Activated CD4-positive, alpha-beta memory T cell treated with anti-CD3 and anti-CD28 coated beads, Interleukin-2, amount 10 ng/mL, durations not matched to agents 7 days and 5 days (primary cell): ENCODE results near the gene GH2. TPM values are rescaled to one million over a fixed set of nuclear protein-coding genes. Genes with fewer than 3 reads are reported as not detected.
"Not testable (repeated sequence)": the region's sequence is repeated elsewhere in the genome, so short reads cannot be mapped to it uniquely, and the experiment has no call there.

Experiments
- CTCF ChIA-PET: fragments of 350-600 bp; sonication (Branson Sonifier 250); formaldehyde crosslinking; loops from one replicate; lab custom pipeline; 2021; ENCODE audit warnings: antibody characterized with exemption, inconsistent platforms; lab: Charles Lee
- POLR2A ChIA-PET: fragments of 350-600 bp; sonication (Branson Sonifier 250); formaldehyde crosslinking; loops from one replicate; lab custom pipeline; 2021; ENCODE audit warnings: antibody characterized with exemption; lab: Charles Lee
- DNase-seq: peaks from one replicate; pipeline ENCODE4 v3.0.0-alpha.2; 2020
- H3K27ac Mint-ChIP-seq: one replicate; pipeline ENCODE4 v1.8.0; 2021; ENCODE audit warnings: mild to moderate bottlenecking, mixed read lengths
- H3K27me3 Mint-ChIP-seq: one replicate; pipeline ENCODE4 v1.8.0; 2021; ENCODE audit warnings: mixed read lengths
- H3K36me3 Mint-ChIP-seq: one replicate; pipeline ENCODE4 v1.8.0; 2021; ENCODE audit warnings: low read depth, mixed read lengths
- H3K4me1 Mint-ChIP-seq: one replicate; pipeline ENCODE4 v1.8.0; 2021; ENCODE audit warnings: mixed read lengths
- H3K4me3 Mint-ChIP-seq: one replicate; pipeline ENCODE4 v1.8.0; 2021; ENCODE audit warnings: mild to moderate bottlenecking, mixed read lengths
- H3K9me3 Mint-ChIP-seq: one replicate; pipeline ENCODE4 v1.8.0; 2021; ENCODE audit warnings: mixed read lengths
- total RNA-seq, 2 experiments: library from RNA; stranded (reverse); gene quantifications; one replicate each; pipeline ENCODE4 v1.2.3, GENCODE V29; 2021

The GH2 gene
- not detected for total RNA-seq

GRCh38 chr17:63881935-63882601, at the start of gene GH2:
Gene GH2 (minus strand): TSS chr17:63881944. CDS start chr17:63881801, 143 bp downstream.
- H3K27ac Mint-ChIP-seq, result no peak within 1 kb of the TSS
- peaks cover 5% of the 10 kb centered on the region for H3K27me3 Mint-ChIP-seq
- no peak within 1 kb of the TSS for H3K4me3 Mint-ChIP-seq
- H3K4me1 Mint-ChIP-seq, result no peaks in the 10 kb centered on the region
- ChIA-PET CTCF (interaction anchor here (0.8 to 1.3 kb wide), 3 partner anchors 16 to 33 kb away, joined by 3 to 4 read pairs (median 3); no protein-coding TSS in a partner anchor), POLR2A (no interaction called here)
- no peaks in the 10 kb centered on the region for H3K36me3 Mint-ChIP-seq
- H3K9me3 Mint-ChIP-seq, result no peaks in the 10 kb centered on the region
- DNase-seq, result peak; percentile 65

- peaks cover 31% of the 10 kb centered on the region for H3K4me1 Mint-ChIP-seq
- peak overlapping the region; percentile 96 for H3K4me3 Mint-ChIP-seq
- DNase-seq, result peak; percentile 79
- H3K36me3 Mint-ChIP-seq, result peaks cover 14% of the 10 kb centered on the region
- peak overlapping the region; percentile 90 for H3K27ac Mint-ChIP-seq
- ChIA-PET POLR2A (interaction anchor here (0.7 to 4.4 kb wide), 13 partner anchors 8 to 214 kb away, joined by 3 to 21 read pairs (median 5); partner anchors contain the start of genes GH1 and ICAM2), CTCF (interaction anchor here (0.7 to 4.2 kb wide), 10 partner anchors 12 to 202 kb away, joined by 3 to 44 read pairs (median 6); partner anchors contain the start of gene GH1)
- H3K9me3 Mint-ChIP-seq, result no peaks in the 10 kb centered on the region
- peaks cover 3% of the 10 kb centered on the region for H3K27me3 Mint-ChIP-seq
Measured at GRCh38 chr17:63930951-63931575, 49.3 kb upstream of the GH2 start.

GRCh38 chr17:63929860-63930766, 48.4 kb upstream of the GH2 start:
- Mint-ChIP-seq H3K27ac (no peak overlapping the region), H3K36me3 (peaks cover 14% of the 10 kb centered on the region), H3K4me1 (peaks cover 31% of the 10 kb centered on the region), H3K27me3 (no peaks in the 10 kb centered on the region), H3K4me3 (peak overlapping the region; percentile 96), H3K9me3 (no peaks in the 10 kb centered on the region)
- POLR2A ChIA-PET, result interaction anchor here (1.0 to 4.4 kb wide), 6 partner anchors 10 to 215 kb away, joined by 3 to 21 read pairs (median 8); partner anchors contain the start of gene ICAM2
- DNase-seq, result no peak
- CTCF ChIA-PET, result interaction anchor here (0.9 to 4.2 kb wide), 7 partner anchors 11 to 203 kb away, joined by 4 to 25 read pairs (median 4); partner anchors contain the start of gene GH1

GRCh38 chr17:63928966-63929695, 47.4 kb upstream of the GH2 start:
- peaks cover 14% of the 10 kb centered on the region for H3K36me3 Mint-ChIP-seq
- no peak overlapping the region for H3K4me3 Mint-ChIP-seq
- DNase-seq, result no peak
- POLR2A ChIA-PET, result interaction anchor here (4.4 kb wide), 1 partner anchor 216 kb away, joined by 21 read pairs; no protein-coding TSS in a partner anchor
- H3K27ac Mint-ChIP-seq, result no peak overlapping the region
- H3K4me1 Mint-ChIP-seq, result peaks cover 31% of the 10 kb centered on the region
- no peaks in the 10 kb centered on the region for H3K9me3 Mint-ChIP-seq
- H3K27me3 Mint-ChIP-seq, result no peaks in the 10 kb centered on the region
- CTCF ChIA-PET, result interaction anchor here (0.9 to 4.2 kb wide), 3 partner anchors 10 to 204 kb away, joined by 4 to 25 read pairs (median 24); partner anchors contain the start of gene GH1

GRCh38 chr17:63928172-63928666, 46.5 kb upstream of the GH2 start:
- no peak overlapping the region for H3K27ac Mint-ChIP-seq
- peaks cover 31% of the 10 kb centered on the region for H3K4me1 Mint-ChIP-seq
- no peaks in the 10 kb centered on the region for H3K27me3 Mint-ChIP-seq
- ChIA-PET CTCF (interaction anchor here (1.0 to 1.2 kb wide), 2 partner anchors 18 to 98 kb away, joined by 3 to 4 read pairs; no protein-coding TSS in a partner anchor), POLR2A (interaction anchor here (1.0 kb wide), 2 partner anchors 203 to 218 kb away, joined by 3 read pairs; no protein-coding TSS in a partner anchor)
- H3K4me3 Mint-ChIP-seq, result no peak overlapping the region
- DNase-seq, result no peak
- peaks cover 14% of the 10 kb centered on the region for H3K36me3 Mint-ChIP-seq
- H3K9me3 Mint-ChIP-seq, result no peaks in the 10 kb centered on the region

- peaks cover 14% of the 10 kb centered on the region for H3K36me3 Mint-ChIP-seq
- no peak overlapping the region for H3K4me3 Mint-ChIP-seq
- H3K9me3 Mint-ChIP-seq, result no peaks in the 10 kb centered on the region
- peaks cover 25% of the 10 kb centered on the region for H3K4me1 Mint-ChIP-seq
- ChIA-PET POLR2A (interaction anchor here (1.0 kb wide), 2 partner anchors 203 to 218 kb away, joined by 3 read pairs; no protein-coding TSS in a partner anchor), CTCF (interaction anchor here (1.0 to 1.2 kb wide), 2 partner anchors 19 to 98 kb away, joined by 3 to 4 read pairs; no protein-coding TSS in a partner anchor)
- H3K27me3 Mint-ChIP-seq, result no peaks in the 10 kb centered on the region
- no peak overlapping the region for H3K27ac Mint-ChIP-seq
- DNase-seq, result no peak
Measured at GRCh38 chr17:63927464-63928171, 45.9 kb upstream of the GH2 start.

DNA sequence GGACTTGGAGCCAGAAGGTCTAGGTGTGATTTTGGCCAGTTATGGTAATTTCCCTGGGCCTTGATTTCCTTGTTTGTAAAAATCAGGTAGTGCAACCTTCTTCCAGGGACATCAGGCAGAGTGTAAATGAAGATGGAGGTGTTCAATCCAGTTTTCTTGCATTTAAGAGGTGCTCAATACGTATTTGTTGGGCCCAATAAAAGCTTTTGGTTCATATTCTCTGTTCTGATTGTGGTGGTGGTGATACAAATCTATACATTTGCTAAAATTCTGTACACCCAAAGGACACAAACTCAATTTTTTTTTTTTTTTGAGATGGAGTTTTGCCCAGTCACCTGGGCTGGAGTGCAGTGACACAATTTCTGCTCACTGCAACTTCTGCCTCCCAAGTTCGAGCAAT, 44.4 kb upstream of the GH2 start:
- CTCF ChIA-PET, result interaction anchor here (0.9 to 1.5 kb wide), 3 partner anchors 13 to 208 kb away, joined by 3 to 4 read pairs (median 3); no protein-coding TSS in a partner anchor
- POLR2A ChIA-PET, result interaction anchor here (0.7 kb wide), 1 partner anchor 15 kb away, joined by 4 read pairs; no protein-coding TSS in a partner anchor
- Mint-ChIP-seq H3K4me3 (no peak overlapping the region), H3K36me3 (peaks cover 14% of the 10 kb centered on the region), H3K27ac (no peak overlapping the region), H3K4me1 (peaks cover 13% of the 10 kb centered on the region), H3K9me3 (no peaks in the 10 kb centered on the region), H3K27me3 (no peaks in the 10 kb centered on the region)
- no peak for DNase-seq

DNA sequence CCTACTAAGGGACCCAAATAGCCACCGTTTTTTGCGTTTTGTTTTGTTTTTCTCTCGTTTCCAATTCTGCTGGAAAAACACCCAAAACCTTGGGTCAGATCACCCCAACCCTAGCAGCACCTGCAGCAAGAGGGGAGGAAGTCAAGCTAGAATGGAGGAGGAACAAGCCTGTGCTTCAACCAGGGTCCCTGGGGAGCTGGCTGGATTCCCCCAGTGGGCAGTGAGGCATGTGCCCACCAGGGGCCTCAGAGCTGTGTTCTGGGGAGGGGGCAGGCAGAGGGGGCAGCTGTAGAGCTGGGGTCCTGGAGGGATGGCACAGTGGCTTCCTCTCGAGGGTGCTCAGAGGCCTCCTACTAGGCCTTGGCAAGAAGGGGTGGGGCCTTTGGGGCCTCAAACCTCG, 43.9 kb upstream of the GH2 start:
- H3K4me1 Mint-ChIP-seq, result peaks cover 7% of the 10 kb centered on the region
- H3K27ac Mint-ChIP-seq, result no peak overlapping the region
- peaks cover 9% of the 10 kb centered on the region for H3K36me3 Mint-ChIP-seq
- no peak overlapping the region for H3K4me3 Mint-ChIP-seq
- POLR2A ChIA-PET, result no interaction called here
- H3K9me3 Mint-ChIP-seq, result no peaks in the 10 kb centered on the region
- H3K27me3 Mint-ChIP-seq, result no peaks in the 10 kb centered on the region
- CTCF ChIA-PET, result interaction anchor here (0.9 to 1.5 kb wide), 3 partner anchors 13 to 208 kb away, joined by 3 to 4 read pairs (median 3); no protein-coding TSS in a partner anchor
- no peak for DNase-seq

DNA sequence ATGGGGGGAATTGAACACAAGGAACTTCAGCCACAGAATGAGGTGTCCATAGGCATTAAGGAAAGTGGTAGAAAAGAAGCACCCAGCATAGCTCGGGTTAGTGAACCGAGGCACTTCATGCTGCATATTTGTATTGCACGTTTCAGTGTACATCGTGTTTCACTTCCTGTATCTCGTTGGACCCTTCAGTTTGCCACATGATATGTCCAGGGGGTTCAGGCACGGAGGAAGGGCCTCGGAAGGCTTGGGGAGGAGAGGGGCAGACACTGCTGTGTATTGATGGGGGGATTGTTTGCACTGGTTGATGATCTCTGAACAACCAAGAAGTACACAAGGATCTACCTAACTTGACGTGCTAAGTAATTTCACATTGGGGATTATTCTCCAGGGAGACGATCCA, 40.7 kb upstream of the GH2 start:
- H3K27ac Mint-ChIP-seq, H3K9me3 Mint-ChIP-seq, H3K36me3 Mint-ChIP-seq, H3K4me1 Mint-ChIP-seq, H3K27me3 Mint-ChIP-seq, POLR2A ChIA-PET, H3K4me3 Mint-ChIP-seq, DNase-seq: not testable (repeated sequence)
- CTCF ChIA-PET, result interaction anchor here (1.4 to 5.8 kb wide), 3 partner anchors 24 to 105 kb away, joined by 4 to 136 read pairs (median 6); no protein-coding TSS in a partner anchor

GRCh38 chr17:63920779-63921178, 39.0 kb upstream of the GH2 start:
- H3K27ac Mint-ChIP-seq, H3K9me3 Mint-ChIP-seq, H3K4me3 Mint-ChIP-seq, DNase-seq, H3K36me3 Mint-ChIP-seq, H3K4me1 Mint-ChIP-seq: not testable (repeated sequence)
- POLR2A ChIA-PET, result interaction anchor here (2.5 to 2.7 kb wide), 2 partner anchors 11 to 105 kb away, joined by 8 to 27 read pairs; partner anchors contain the start of gene CD79B
- CTCF ChIA-PET, result interaction anchor here (1.8 to 5.8 kb wide), 5 partner anchors 10 to 213 kb away, joined by 4 to 136 read pairs (median 47); partner anchors contain the start of gene CD79B
- H3K27me3 Mint-ChIP-seq, result peaks cover 16% of the 10 kb centered on the region
